Naive thymus-derived CD4-positive, alpha-beta T cell (primary cell): ENCODE results near the gene NDUFA13. TPM values are rescaled to one million over a fixed set of nuclear protein-coding genes. Genes with fewer than 3 reads are reported as not detected.

Experiments used
- ATAC-seq: fragments of 150-1000 bp; cut with Tn5 transposase; 2 replicates; pipeline ENCODE4 v1.10.0; 2021; ENCODE audit warnings: mild to moderate bottlenecking, moderate library complexity
- CTCF ChIA-PET: fragments of 350-600 bp; sonication (Branson Sonifier 250); formaldehyde crosslinking; loops from one replicate; lab custom pipeline; 2021; ENCODE audit warnings: antibody characterized with exemption; lab: Charles Lee
- POLR2A ChIA-PET: fragments of 350-600 bp; sonication (Branson Sonifier 250); formaldehyde crosslinking; loops from one replicate; lab custom pipeline; 2021; ENCODE audit warnings: antibody characterized with exemption, inconsistent platforms; lab: Charles Lee
- DNase-seq, 9 donors: peaks; one replicate each; pipeline versions ENCODE4 v3.0.0 to v3.0.0-alpha.2; 2020 to 2022; ENCODE audit warnings: mixed read lengths in 1 of 9
- H3K27ac ChIP-seq: one replicate; pipeline ENCODE4 v1.7.0; 2013; ENCODE audit warnings: mild to moderate bottlenecking, low read depth, low read length, moderate library complexity
- H3K27me3 ChIP-seq, 2 donors: one replicate each; pipeline ENCODE4 v1.7.0; 2013; ENCODE audit warnings: low read length in 2 of 2, mild to moderate bottlenecking in 2 of 2, moderate library complexity in 2 of 2; ENCODE audit not compliant: control insufficient read depth in 2 of 2, insufficient read depth in 2 of 2
- H3K36me3 ChIP-seq, 3 experiments: 1 replicate in 2 of 3; 2 replicates in 1 of 3; pipeline ENCODE4 v1.7.0; 2013; ENCODE audit warnings: low read length in 3 of 3, mild to moderate bottlenecking in 3 of 3, moderate library complexity in 1 of 3; ENCODE audit not compliant: insufficient read depth in 3 of 3, control insufficient read depth in 2 of 3
- H3K4me1 ChIP-seq, 2 donors: one replicate each; pipeline ENCODE4 v1.7.0; 2013; ENCODE audit warnings: low read length in 2 of 2, mild to moderate bottlenecking in 2 of 2, moderate library complexity in 1 of 2; ENCODE audit not compliant: control insufficient read depth in 2 of 2, insufficient read depth in 2 of 2
- H3K4me3 ChIP-seq: 2 replicates; pipeline ENCODE4 v1.7.0; 2013; ENCODE audit warnings: mild to moderate bottlenecking, low read length
- H3K9me3 ChIP-seq, 3 experiments: 1 replicate in 2 of 3; 2 replicates in 1 of 3; pipeline ENCODE4 v1.7.0; 2013; ENCODE audit warnings: low read length in 3 of 3; ENCODE audit not compliant: control insufficient read depth in 2 of 3
- H3K27ac Mint-ChIP-seq, 9 donors: one replicate each; pipeline ENCODE4 v1.8.0; 2020 to 2022; ENCODE audit warnings: mixed read lengths in 9 of 9, mild to moderate bottlenecking in 8 of 9, moderate library complexity in 5 of 9, inconsistent platforms in 2 of 9
- H3K27me3 Mint-ChIP-seq, 5 donors: one replicate each; pipeline ENCODE4 v1.8.0; 2021 to 2022; ENCODE audit warnings: mixed read lengths in 5 of 5, mild to moderate bottlenecking in 1 of 5
- H3K36me3 Mint-ChIP-seq, 5 donors: one replicate each; pipeline ENCODE4 v1.8.0; 2020 to 2022; ENCODE audit warnings: mixed read lengths in 5 of 5, mild to moderate bottlenecking in 3 of 5, inconsistent platforms in 1 of 5
- H3K4me1 Mint-ChIP-seq, 7 donors: one replicate each; pipeline ENCODE4 v1.8.0; 2020 to 2022; ENCODE audit warnings: mixed read lengths in 7 of 7, mild to moderate bottlenecking in 3 of 7, inconsistent platforms in 1 of 7
- H3K4me3 Mint-ChIP-seq, 10 donors: one replicate each; pipeline ENCODE4 v1.8.0; 2020 to 2022; ENCODE audit warnings: mild to moderate bottlenecking in 10 of 10, mixed read lengths in 10 of 10, moderate library complexity in 6 of 10, inconsistent platforms in 2 of 10
- H3K9me3 Mint-ChIP-seq, 11 donors: one replicate each; pipeline ENCODE4 v1.8.0; 2020 to 2022; ENCODE audit warnings: mixed read lengths in 11 of 11, mild to moderate bottlenecking in 4 of 11, inconsistent platforms in 1 of 11, moderate library complexity in 1 of 11
- intact Hi-C, 2 donors: fragments of 100-400 bp; cut with micrococcal nuclease; formaldehyde crosslinking; loops; one replicate each; pipeline ENCODE4 v1.15.1; 2023
- polyA plus RNA-seq, 2 donors: library from polyadenylated mRNA; unstranded; fragments of 300-500 nt; fragmentation: Illumina TruSeq; gene quantifications; one replicate each; pipeline ENCODE4 v1.2.3, GENCODE V29; 2021
- total RNA-seq, 6 experiments: library from RNA in 5 of 6; stranded (reverse) in 5 of 6; gene quantifications; 1 replicate in 5 of 6; 2 replicates in 1 of 6; pipeline ENCODE4 v1.2.3 and lab custom pipeline; 2021 to 2026

Gene NDUFA13
- total and polyA plus RNA-seq, 7 experiments from 2014 or later = 172 to 380 (median 198) TPM

DNA sequence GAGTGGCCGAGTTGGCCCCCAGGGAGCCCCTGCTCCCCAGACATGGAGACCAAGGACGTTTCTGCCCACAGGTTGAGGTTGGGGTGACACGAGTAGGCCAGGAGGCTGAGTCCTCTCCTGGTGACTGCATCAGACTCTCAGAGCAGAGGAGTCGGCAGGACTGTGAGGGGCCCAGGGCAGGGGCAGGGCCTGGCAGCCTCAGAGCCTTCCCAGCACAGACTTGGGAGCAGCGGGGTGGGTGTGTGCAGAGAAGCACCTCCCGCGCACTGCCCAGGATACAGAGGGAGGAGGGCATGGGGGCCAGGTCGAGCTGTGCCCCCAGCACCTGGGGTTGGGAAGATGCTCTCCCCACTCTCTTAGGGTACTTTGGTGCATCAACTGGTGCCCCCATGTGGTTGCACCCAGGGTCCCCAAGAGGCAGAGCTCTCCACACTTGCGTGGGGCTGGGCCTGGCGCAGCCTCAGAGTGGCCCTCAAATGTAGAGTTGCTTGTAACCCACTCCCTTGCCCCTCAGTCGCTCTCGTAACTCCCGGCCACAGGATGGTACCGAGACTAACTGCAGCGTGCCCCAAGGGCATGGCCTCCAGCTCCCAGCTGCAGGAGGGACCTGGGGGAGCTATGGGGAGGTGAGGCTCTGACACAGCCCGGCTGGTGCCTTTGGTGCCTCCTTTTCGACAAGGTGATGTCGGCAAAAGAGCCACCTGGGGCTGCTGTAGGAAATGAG is 16.6 kb upstream of the NDUFA13 start:
- H3K27ac Mint-ChIP-seq = peak overlapping the region in 1 of 9 donors; percentile 31
- DNase-seq = no peak
- Histone ChIP-seq H3K9me3 (no peaks in the 10 kb centered on the region), H3K36me3 (peaks cover 18 to 97% (median 51%) of the 10 kb centered on the region in 3 experiments), H3K27me3 (no peaks in the 10 kb centered on the region), H3K27ac (no peak overlapping the region), H3K4me1 (no peaks in the 10 kb centered on the region), H3K4me3 (no peak overlapping the region)
- no peaks in the 10 kb centered on the region for H3K27me3 Mint-ChIP-seq
- no peak overlapping the region for H3K4me3 Mint-ChIP-seq
- ATAC-seq = peak; percentile 6
- intact Hi-C loops = no loop called here
- H3K36me3 Mint-ChIP-seq = peaks cover 0 to 50% (median 15%) of the 10 kb centered on the region in 5 donors
- ChIA-PET POLR2A (no interaction called here), CTCF (no interaction called here)
- H3K4me1 Mint-ChIP-seq = peaks cover 0 to 3% (median 0%) of the 10 kb centered on the region in 7 donors
- peaks cover 0 to 2% (median 0%) of the 10 kb centered on the region in 11 donors for H3K9me3 Mint-ChIP-seq

DNA sequence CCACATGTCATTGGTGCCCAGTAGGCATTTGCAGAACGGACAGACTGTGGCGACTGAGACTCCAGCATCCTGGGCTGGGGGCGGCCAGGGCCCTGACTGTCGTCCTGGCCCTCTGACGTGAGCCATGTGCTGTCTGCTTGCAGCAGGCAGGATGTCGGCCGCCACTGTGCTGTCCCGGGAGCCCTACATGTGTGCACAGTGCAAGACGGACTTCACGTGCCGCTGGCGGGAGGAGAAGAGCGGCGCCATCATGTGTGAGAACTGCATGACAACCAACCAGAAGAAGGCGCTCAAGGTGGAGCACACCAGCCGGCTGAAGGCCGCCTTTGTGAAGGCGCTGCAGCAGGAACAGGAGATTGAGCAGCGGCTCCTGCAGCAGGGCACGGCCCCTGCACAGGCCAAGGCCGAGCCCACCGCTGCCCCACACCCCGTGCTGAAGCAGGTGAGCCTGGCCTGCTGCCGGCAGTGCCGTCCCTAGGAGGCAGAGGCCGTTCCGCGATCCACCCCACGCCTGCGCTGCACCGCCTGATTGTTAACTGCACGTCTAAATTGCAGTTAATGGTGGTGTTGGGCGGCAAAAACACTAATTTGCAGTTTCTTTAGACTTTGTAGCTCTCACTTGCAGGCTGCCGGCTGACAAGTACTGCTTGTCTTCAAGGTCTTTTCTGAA is 14.9 kb upstream of the NDUFA13 start:
- CTCF ChIA-PET = no interaction called here

DNA sequence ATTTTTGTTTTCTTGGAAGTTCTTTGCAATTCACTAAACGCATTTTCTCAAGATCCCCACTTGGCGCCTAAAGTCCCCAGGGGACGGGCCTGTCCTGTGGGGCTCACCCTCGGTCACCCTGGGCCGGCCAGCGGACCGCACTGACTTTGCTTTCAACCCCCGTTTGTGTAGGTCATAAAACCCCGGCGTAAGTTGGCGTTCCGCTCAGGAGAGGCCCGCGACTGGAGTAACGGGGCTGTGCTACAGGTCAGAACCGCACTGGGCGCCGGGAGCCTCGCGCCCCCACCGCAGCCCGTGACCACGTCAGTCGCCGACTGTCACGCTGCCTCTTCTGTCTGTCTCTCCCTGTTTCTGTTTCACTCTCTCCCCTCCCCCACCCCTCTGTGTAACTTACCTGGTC is 14.2 kb upstream of the NDUFA13 start:
- Mint-ChIP-seq H3K27ac (peak overlapping the region in 1 of 9 donors; percentile 43), H3K27me3 (no peaks in the 10 kb centered on the region), H3K4me3 (no peak overlapping the region), H3K9me3 (peaks cover 0 to 2% (median 0%) of the 10 kb centered on the region in 11 donors), H3K4me1 (no peaks in the 10 kb centered on the region), H3K36me3 (peaks cover 3 to 44% (median 10%) of the 10 kb centered on the region in 5 donors)
- DNase-seq (no peak), ATAC-seq (no peak)
- Histone ChIP-seq H3K4me3 (no peak overlapping the region), H3K4me1 (no peaks in the 10 kb centered on the region), H3K27ac (no peak overlapping the region), H3K36me3 (peaks cover 15 to 96% (median 41%) of the 10 kb centered on the region in 3 experiments), H3K27me3 (no peaks in the 10 kb centered on the region), H3K9me3 (no peaks in the 10 kb centered on the region)
- CTCF ChIA-PET = no interaction called here
- intact Hi-C loops = no loop called here
- POLR2A ChIA-PET = no interaction called here

More for the DNA sequence above, 14.9 kb upstream of the NDUFA13 start:
- Histone ChIP-seq H3K36me3 (peaks cover 15 to 100% (median 43%) of the 10 kb centered on the region in 3 experiments), H3K9me3 (no peaks in the 10 kb centered on the region), H3K4me3 (no peak overlapping the region), H3K27me3 (no peaks in the 10 kb centered on the region), H3K27ac (no peak overlapping the region), H3K4me1 (no peaks in the 10 kb centered on the region)
- peaks cover 0 to 43% (median 12%) of the 10 kb centered on the region in 5 donors for H3K36me3 Mint-ChIP-seq
- no peak overlapping the region for H3K27ac Mint-ChIP-seq
- DNase-seq = no peak
- H3K9me3 Mint-ChIP-seq = peaks cover 0 to 2% (median 0%) of the 10 kb centered on the region in 11 donors
- POLR2A ChIA-PET = no interaction called here
- no peak for ATAC-seq
- intact Hi-C loops = no loop called here
- no peaks in the 10 kb centered on the region for H3K4me1 Mint-ChIP-seq
- no peak overlapping the region for H3K4me3 Mint-ChIP-seq
- H3K27me3 Mint-ChIP-seq = no peaks in the 10 kb centered on the region

DNA sequence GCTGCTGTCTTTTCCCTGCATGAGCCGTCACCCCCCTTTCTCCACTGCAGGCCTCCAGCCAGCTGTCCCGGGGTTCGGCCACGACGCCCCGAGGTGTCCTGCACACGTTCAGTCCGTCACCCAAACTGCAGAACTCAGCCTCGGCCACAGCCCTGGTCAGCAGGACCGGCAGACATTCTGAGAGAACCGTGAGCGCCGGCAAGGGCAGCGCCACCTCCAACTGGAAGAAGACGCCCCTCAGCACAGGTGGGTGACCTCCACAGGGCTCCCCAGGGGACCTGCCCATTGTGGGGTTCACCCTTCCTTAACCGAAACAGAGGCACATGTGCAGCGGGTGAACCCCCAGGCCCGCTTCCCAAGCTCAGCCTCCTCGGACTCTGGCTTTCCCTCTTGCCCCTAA is 13.7 kb upstream of the NDUFA13 start:
- no peak for DNase-seq
- no peak overlapping the region for H3K27ac ChIP-seq
- POLR2A ChIA-PET = no interaction called here
- H3K4me3 ChIP-seq = no peak overlapping the region
- H3K36me3 ChIP-seq = peaks cover 15 to 93% (median 41%) of the 10 kb centered on the region in 3 experiments
- Mint-ChIP-seq H3K36me3 (peaks cover 3 to 45% (median 9%) of the 10 kb centered on the region in 5 donors), H3K27ac (no peak overlapping the region), H3K4me1 (no peaks in the 10 kb centered on the region), H3K27me3 (no peaks in the 10 kb centered on the region), H3K9me3 (peaks cover 0 to 2% (median 0%) of the 10 kb centered on the region in 11 donors), H3K4me3 (no peak overlapping the region)
- H3K27me3 ChIP-seq = no peaks in the 10 kb centered on the region
- CTCF ChIA-PET = no interaction called here
- H3K4me1 ChIP-seq = no peaks in the 10 kb centered on the region
- no peak for ATAC-seq
- intact Hi-C loops = no loop called here
- no peaks in the 10 kb centered on the region for H3K9me3 ChIP-seq

DNA sequence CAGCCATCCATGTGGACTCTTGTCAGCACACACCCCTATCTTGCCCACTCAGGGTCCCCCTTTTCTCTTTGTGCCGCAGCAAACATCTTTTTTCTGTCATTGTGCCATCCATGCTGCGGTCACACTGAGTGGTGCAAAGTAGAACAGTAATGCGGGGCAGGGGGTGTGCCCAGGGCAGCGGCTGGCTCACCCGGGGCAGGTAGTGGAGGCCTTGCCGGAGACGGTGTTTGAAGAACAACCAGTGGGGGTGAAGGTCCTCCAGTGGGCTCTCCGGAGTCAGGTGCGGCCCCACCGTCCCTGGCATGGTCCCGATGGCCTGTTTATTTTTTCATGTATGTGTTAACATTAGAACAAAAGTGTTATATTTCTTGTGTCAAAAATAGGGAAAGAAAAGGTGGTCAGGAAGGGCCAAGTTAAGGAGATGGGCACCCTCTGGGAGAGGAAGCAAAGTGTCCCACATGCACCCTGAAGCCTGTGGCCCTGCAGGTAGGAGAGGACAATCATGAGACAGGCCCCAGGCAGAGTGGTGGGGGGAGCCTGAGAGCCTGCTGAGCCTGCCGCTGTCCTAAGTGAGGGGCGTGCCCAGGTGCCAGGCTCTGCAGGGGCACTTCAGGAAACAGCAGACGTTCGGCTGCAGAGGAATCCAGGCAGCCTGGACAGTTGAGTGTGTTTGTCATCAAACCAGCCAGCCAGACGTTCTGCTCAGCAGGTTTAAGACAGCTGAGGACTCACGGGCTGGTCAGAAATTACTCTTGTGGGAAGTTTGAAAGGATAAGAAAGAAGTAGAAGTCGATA is 13.0 kb upstream of the NDUFA13 start:
- no peaks in the 10 kb centered on the region for H3K9me3 ChIP-seq
- ChIA-PET POLR2A (no interaction called here), CTCF (no interaction called here)
- intact Hi-C loops = no loop called here
- no peak overlapping the region for H3K27ac ChIP-seq
- Mint-ChIP-seq H3K4me3 (peak overlapping the region in 1 of 10 donors; percentile 20), H3K4me1 (no peaks in the 10 kb centered on the region), H3K27ac (peak overlapping the region in 3 of 9 donors; percentile 30 to 77 (median 74)), H3K27me3 (no peaks in the 10 kb centered on the region), H3K9me3 (peaks cover 0 to 2% (median 0%) of the 10 kb centered on the region in 11 donors), H3K36me3 (peaks cover 3 to 49% (median 9%) of the 10 kb centered on the region in 5 donors)
- DNase-seq = no peak
- no peak for ATAC-seq
- H3K27me3 ChIP-seq = no peaks in the 10 kb centered on the region
- H3K36me3 ChIP-seq = peaks cover 9 to 93% (median 41%) of the 10 kb centered on the region in 3 experiments
- H3K4me1 ChIP-seq = no peaks in the 10 kb centered on the region
- no peak overlapping the region for H3K4me3 ChIP-seq

DNA sequence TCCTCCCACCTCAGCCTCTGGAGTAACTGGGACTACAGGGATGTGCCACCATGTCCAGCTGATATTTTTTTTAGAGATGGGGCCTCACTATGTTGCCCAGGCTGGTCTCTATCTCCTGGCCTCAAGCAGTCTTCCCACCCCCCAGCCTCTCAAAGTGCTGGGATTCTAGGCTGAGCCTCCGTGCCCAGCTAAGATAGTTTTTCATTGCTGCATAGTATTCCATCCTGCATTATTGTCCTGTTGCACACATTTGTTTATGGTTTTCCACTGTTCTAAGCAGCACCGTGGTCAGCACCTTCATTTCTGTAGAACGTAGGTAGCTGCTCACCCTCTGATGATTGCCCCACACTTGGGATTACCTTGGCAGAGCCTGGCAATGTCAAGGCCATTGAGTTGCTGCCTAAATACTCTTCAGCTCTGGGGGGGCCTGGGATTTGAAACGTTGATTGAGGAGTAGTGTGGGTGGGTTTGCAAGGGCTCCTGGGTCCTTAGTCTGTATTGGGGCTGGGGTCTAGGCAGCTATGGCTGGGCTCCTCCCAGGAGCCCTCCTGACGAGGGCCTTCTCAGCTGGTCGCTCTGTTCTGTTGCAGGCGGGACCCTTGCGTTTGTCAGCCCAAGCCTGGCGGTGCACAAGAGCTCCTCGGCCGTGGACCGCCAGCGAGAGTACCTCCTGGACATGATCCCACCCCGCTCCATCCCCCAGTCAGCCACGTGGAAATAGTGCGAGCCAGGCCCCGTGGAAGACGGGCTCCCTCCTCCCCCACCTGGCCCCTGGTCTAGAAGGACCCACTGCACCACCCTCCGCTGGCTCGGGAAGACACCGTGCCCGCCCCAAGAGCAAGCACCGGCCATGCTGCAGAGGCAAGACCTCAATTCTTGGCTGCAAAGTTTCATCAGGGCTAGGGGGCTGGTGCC is 11.0 kb upstream of the NDUFA13 start:
- DNase-seq = no peak
- no peak for ATAC-seq
- Histone ChIP-seq H3K27me3 (no peaks in the 10 kb centered on the region), H3K36me3 (peaks cover 0 to 75% (median 27%) of the 10 kb centered on the region in 3 experiments), H3K27ac (no peak overlapping the region), H3K9me3 (no peaks in the 10 kb centered on the region), H3K4me3 (no peak overlapping the region), H3K4me1 (no peaks in the 10 kb centered on the region)
- intact Hi-C loops = no loop called here
- ChIA-PET CTCF (no interaction called here), POLR2A (interaction anchor here (0.6 to 1.0 kb wide), 2 partner anchors 10 to 167 kb away, joined by 4 read pairs; partner anchors contain the start of gene TSSK6)
- Mint-ChIP-seq H3K4me1 (peaks cover 0 to 3% (median 0%) of the 10 kb centered on the region in 7 donors), H3K27ac (no peak overlapping the region), H3K36me3 (peaks cover 3 to 42% (median 9%) of the 10 kb centered on the region in 5 donors), H3K9me3 (no peaks in the 10 kb centered on the region), H3K27me3 (no peaks in the 10 kb centered on the region), H3K4me3 (no peak overlapping the region)
